Esophagus mucosa (tissue), 1 donor: ENCODE data around the gene PIM3. TPM values are rescaled to one million over a fixed set of nuclear protein-coding genes. Genes with fewer than 3 reads are reported as not detected.

ENCODE experiments used
- ATAC-seq: fragments of 200-7000 bp; cut with Tn5 transposase; one replicate; pipeline ENCODE4 v1.9.1; 2020
- total RNA-seq: library from RNA; stranded (reverse); gene quantifications from one replicate; pipeline ENCODE4 v1.2.4, GENCODE V29; 2023
- donor health status: DM: yes; HTN: yes; CAD: no.

Gene PIM3
- total RNA-seq, 1 donor from 2014 or later = 50.5 TPM

DNA sequence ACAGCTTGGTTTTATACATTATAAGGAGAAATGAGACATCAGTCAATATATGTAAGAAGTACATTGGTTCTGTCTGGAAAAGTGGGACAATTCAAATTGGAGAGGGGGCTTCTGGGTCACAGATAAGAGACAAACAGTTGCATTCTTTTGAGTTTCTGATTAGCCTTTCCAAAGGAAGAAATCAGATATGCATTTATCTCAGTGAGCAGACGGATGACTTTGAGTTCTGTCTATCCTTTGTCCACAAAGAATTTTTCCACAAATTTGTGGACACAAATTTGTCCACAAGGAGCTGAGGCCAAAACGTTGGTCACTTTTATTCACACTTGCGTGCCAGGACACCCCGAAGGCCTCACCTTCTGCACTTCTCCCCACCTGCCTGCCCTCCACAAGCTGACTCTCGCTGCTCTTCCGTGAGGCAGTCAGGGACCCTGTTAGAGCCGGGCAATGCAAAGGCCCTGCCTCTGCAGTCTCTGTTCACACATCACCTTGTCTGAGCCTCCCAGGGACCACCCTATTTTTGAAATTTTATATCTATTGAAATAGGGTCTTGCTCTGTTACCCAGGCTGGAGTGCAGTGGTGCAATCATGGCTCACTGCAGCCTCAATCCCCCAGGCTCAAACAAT lies 31.4 kb downstream of the PIM3 start:
- ATAC-seq = no peak

- peak; percentile 69 for ATAC-seq
These were observed 32.5 kb downstream of the PIM3 start for GRCh38 chr22:49992921-49993648.

DNA sequence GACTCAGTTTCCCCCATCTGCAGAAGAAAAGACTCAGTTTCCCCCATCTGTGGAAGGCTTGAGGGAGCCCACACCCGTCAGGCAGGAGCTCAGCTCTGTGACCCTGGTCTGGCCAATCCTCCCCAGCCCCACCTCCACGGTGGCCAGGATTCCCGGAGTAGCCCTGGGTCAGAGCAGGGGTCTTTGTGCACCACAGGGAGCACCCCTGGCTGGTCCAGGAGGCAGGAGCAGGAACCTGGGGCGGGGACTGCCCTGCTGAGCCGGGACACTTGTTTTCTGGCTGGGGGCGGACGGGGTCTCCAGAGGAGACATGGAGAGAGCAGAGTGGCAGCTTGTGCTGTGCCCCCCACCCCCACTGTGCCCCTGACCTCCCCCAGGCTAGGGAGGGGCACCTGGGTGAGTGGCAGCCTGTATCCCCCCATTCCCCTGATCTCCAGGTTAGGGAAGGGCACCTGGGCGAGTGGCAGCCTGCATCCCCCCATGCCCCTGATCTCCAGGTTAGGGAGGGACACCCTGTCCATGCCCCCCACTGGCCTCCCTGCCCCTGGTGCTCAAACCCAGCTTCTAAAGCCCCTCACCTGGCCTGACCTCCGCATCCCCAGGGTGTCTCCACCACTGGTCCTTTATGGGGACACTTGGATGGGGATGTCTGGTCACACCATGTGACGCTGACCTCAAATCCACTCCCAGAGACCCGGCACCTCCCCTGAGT lies 33.2 kb downstream of the PIM3 start:
- ATAC-seq = no peak

DNA sequence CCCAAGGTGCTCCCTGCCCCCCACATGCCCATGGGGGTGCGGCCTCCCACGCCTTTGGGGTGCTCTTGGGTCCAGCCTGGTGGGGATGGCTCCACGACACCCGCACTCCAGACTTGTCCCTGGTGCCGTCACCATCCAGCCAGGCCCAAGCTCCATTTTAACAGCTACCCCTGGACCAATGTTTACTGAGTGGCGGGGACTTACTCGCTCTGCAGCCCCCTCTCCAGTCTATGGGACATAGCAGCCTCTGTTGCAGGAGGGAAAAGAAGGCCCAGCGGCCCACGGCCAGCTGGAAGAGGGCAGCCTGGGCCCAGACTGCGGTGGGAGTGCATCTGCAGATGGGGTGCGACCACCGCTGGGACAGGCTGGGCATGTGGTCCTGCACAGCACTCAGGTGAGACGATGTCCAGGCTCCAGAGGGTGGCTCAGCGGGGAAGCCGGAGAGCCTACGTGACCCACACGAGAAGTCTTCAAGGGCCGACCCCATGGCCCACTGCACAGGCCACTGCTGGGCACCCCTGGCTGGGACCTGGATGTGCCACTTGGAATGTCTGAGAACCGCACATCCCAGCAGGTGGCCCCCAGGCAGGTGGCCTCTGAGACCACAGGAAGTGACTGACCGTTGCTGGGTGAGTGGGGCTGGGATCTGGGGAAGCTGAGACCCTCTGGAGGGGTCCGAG lies 33.9 kb downstream of the PIM3 start:
- ATAC-seq = no peak

DNA sequence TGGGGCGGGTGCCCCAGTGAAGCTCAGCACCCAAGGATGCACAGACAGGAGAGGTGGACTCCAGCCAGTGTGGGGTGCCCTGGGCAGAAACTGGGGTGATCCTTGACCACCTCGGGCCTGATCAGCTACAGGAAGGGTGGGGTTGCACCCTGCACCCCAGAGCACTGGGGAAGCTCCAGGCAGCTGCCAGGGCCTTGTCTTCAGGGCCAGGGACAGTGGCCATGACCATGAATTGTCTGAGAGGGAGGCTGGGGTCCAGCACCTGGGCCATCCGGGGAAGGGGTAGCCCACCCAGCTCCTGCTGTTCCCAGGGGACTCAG lies 34.4 kb downstream of the PIM3 start:
- no peak for ATAC-seq

GRCh38 chr22:49995361-49996118 lies 35.0 kb downstream of the PIM3 start:
- no peak for ATAC-seq

DNA sequence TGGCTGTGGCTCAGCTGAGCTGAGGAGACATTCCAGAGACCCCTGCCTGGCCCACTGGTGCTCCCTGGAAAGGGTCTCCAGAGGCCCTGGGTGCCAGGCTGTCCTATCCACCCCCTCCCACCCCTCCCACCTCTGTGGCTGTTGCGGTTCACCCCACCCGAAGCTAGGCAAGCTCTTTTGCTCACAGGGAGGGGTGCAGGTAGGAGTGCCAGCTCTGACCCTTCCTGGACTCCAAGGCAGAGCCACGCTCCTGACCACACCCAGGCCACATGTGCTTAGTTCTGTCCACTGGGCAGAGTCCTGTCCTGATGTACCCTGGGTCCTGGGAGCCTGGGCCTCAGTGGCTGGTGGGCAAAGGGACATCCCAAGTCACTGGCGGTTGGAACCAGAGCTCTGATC lies 35.5 kb downstream of the PIM3 start:
- ATAC-seq = peak; percentile 14

- ATAC-seq = no peak
These were observed 36.1 kb downstream of the PIM3 start for GRCh38 chr22:49996518-49997250.

DNA sequence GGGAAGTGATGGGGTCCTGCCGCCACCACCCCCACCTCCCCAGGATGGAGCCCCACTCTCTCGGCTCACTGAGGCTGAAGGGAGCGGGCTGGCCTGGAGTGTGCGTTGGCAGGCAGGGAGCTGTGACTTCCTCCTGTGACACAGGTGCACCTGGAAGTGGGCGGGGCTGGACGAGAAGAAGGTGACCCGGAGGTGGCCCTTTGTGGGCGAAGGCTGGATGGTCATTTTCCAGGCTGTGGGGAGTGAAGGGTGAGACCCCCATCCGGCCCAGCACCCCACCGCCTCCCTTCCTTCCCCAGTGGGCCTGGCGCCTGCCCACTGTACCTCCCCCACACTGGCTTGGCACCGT lies 36.7 kb downstream of the PIM3 start:
- ATAC-seq = peak; percentile 30

GRCh38 chr22:49997932-49998717 lies 37.6 kb downstream of the PIM3 start:
- no peak for ATAC-seq

GRCh38 chr22:49998718-49999062 lies 38.1 kb downstream of the PIM3 start:
- no peak for ATAC-seq

DNA sequence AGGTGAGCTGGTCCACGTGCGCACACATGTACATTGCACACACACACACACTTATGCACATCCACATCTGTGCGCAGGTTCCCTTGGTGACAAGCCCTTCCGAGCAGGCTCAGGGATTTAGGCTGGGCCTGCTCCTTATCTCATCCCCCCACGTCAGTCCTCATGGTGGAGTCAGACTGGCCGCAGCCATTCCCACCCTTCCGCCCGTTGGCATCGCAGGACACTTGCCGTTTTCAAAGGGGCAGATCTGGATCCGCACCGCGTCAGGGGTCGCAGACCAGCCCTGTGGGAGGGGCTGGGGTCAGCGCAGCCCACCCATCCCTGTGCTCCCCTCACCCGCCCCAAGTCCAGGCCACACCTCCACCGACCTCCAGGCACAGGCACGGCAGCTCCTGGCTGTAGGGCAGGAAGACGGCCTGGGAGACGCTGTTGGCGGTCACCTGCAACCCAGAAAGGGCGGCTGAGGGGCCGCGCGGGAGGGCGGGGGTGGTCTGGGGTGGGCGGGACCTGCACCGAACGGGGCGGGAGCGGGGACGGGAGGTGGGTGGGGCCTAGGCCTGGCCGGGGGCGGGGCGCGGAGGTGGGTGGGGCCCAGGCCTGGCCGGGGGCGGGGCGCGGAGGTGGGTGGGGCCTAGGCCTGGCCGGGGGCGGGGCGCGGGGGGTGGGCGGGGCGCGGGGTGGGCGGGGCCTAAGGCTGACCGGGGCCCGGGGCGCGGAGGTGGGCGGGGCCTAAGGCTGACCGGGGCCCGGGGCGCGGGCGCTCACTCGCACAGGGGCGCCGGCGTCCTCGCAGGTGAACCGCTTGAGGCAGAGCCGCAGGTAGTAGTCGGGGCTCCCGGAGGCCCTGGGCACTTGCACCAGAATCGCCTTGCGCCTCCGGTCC lies 38.7 kb downstream of the PIM3 start:
- no peak for ATAC-seq

- peak; percentile 2 for ATAC-seq
These were observed 39.5 kb downstream of the PIM3 start for GRCh38 chr22:49999946-50000586.

- peak; percentile 2 for ATAC-seq
These were observed 40.2 kb downstream of the PIM3 start for GRCh38 chr22:50000587-50001387.

DNA sequence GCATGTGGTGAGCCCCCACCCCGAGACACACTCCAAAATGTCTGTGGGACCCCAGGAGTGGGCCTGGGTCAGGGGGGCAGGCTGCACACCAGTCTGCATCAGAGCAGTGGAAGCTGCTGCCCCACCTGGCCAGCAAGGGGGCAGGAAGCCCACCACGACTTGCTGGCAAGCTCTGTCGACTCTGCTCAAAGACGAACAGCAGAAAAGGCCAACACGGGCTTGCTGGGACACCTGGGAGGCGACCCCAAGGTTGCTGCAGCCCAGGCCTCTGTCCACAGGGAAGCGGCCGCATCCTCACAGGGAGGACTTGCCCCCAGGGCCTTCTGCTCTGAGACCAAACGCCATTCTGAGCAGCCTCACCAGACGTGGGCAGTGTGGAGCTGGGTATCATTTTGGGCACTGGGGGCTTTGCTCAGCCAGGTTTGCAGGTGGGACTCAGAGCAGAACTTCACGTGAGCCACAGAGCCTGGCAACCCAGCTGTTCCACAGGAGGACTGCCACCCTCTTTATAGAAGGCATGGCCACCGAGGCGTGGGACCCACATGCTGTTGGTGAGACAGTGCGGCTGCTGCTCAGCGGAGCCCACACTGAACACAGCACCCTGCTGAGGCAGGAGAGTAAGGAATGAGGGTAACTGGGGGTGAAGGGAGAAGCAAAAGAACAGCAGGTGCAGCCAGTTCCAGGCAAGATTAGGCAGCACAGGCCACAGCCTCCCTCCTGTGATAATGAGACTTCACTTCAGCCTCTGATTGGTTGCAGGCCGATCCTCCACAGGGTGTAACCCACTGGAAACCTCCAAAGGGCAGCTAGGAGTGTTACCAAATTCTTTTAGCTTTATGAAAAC lies 41.0 kb downstream of the PIM3 start:
- no peak for ATAC-seq

DNA sequence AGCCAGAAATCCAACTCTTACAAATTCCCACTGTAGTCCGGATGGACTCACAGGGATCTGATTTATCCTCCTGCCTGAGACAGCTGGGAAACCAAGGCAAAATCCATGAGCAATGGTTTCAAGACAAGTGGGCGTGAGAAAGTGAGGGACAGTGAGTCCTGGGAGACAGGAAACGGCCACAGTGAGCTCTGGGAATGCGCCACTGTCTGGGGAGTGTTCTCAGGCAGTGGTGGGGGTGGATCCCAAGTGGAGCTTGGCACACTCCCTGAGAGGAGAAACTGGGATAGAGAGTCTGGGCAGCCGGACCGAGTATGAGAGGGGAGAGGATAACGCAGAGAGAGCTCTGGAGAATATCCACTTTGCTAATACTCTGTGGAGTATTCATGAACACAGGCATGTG lies 42.2 kb downstream of the PIM3 start:
- ATAC-seq = no peak

GRCh38 chr22:50004918-50005317 lies 44.3 kb downstream of the PIM3 start:
- no peak for ATAC-seq

GRCh38 chr22:50007057-50007511 lies 46.5 kb downstream of the PIM3 start:
- no peak for ATAC-seq
